ENCODE results near the gene C3. TPM values are rescaled to one million over a fixed set of nuclear protein-coding genes. Genes with fewer than 3 reads are reported as not detected.
"Not testable (repeated sequence)": the region's sequence is repeated elsewhere in the genome, so short reads cannot be mapped to it uniquely, and the experiment has no call there.

The C3 gene
- total RNA-seq, 1 donor from 2014 or later = 0.37 TPM

DNA sequence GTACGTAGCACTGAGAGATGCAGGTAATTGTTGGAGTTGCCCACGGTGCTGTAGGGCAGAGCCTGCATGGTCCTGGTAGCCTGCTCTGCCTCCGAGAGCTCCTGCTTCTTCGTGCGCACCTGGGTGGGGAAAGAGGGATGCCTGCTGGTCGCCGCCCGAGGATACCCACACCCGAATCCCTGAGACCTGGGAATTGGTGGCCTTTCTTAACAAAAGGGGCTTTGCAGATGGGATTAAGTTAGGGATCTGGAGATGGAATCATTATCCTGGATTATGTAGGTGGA is 9.4 kb downstream of the C3 start:
- H3K27me3 Mint-ChIP-seq (ENCODE audit: low read depth) = peaks cover 60% of the 10 kb centered on the region
- no peaks in the 10 kb centered on the region for H3K4me1 Mint-ChIP-seq
- H3K36me3 Mint-ChIP-seq (ENCODE audit: low read depth) = no peaks in the 10 kb centered on the region
- no peak for DNase-seq (ENCODE audit: low read depth, low spot score)
- no peak overlapping the region for H3K27ac Mint-ChIP-seq (ENCODE audit: unreplicated experiment)
- TF ChIP-seq, protein P1, sequence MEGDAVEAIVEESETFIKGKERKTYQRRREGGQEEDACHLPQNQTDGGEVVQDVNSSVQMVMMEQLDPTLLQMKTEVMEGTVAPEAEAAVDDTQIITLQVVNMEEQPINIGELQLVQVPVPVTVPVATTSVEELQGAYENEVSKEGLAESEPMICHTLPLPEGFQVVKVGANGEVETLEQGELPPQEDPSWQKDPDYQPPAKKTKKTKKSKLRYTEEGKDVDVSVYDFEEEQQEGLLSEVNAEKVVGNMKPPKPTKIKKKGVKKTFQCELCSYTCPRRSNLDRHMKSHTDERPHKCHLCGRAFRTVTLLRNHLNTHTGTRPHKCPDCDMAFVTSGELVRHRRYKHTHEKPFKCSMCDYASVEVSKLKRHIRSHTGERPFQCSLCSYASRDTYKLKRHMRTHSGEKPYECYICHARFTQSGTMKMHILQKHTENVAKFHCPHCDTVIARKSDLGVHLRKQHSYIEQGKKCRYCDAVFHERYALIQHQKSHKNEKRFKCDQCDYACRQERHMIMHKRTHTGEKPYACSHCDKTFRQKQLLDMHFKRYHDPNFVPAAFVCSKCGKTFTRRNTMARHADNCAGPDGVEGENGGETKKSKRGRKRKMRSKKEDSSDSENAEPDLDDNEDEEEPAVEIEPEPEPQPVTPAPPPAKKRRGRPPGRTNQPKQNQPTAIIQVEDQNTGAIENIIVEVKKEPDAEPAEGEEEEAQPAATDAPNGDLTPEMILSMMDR (conservative IDR thresholded peaks at IDR 0.05) = no peak
- no peaks in the 10 kb centered on the region for H3K9me3 Mint-ChIP-seq
- H3K4me3 Mint-ChIP-seq = no peak overlapping the region

DNA sequence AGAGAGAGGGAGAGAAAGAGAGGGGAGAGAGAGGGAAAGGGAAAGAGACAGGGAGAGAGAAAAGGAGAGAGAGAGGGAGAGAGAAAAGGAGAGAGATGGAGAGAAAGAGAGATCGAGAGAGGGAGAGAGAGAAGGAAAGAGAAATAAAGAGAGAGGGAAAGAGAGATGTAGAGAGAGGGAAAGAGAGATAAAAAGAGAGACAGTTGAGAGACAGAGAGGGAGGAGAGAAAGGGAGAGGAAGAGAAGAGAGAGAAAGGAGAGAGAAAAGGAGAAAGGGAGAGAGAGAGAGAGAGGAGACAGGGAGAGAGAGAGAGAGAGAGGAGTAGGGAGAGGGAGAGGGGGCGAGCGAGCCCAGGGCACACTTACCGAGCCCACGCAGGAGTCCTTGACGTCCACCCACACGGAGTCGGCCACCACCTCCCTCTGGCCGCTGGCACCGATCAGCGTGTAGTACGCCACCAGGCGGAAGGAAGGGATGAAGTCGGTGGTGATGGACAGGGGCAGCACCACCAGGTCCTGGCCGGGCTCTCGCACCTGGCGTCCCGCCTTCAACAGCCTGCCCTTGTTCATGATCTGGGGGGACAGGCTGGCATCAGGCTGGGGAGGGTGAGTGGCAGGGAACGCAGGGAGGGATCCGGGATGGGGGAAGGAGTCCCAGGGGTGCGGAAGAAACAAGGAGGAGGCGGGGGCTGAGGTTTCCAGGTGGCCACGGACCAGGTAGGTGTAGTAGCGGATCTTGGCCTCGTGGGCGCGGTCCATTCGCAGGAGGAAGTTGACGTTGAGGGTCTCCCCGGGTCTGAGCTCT is 10.0 kb downstream of the C3 start:
- Mint-ChIP-seq H3K27me3 (ENCODE audit: low read depth) (peaks cover 61% of the 10 kb centered on the region), H3K27ac (ENCODE audit: unreplicated experiment) (no peak overlapping the region), H3K4me3 (no peak overlapping the region), H3K9me3 (no peaks in the 10 kb centered on the region), H3K4me1 (no peaks in the 10 kb centered on the region), H3K36me3 (ENCODE audit: low read depth) (no peaks in the 10 kb centered on the region)
- TF ChIP-seq, protein P1 (conservative IDR thresholded peaks at IDR 0.05) = peak; percentile 12
- no peak for DNase-seq (ENCODE audit: low read depth, low spot score)

DNA sequence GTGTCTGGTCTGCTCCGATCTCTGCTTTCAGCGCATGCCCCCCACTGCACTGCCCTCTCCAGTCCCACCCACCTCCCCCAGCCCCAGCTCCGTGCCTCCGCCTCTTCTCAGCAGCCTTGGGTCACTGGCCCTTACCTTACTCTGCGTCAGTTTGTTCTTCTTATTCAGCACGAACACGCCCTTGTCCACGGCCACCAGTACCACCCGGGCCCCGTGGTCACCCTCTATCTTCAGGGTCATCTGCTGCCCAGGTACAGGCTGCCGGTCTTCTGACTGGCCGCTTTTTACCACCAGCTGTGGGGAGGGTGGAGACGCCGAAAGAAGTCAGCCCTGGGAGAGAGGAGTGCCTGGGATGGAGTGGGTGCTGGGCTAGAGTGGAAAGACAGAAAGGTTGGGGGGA is 10.9 kb downstream of the C3 start:
- Mint-ChIP-seq H3K9me3 (no peaks in the 10 kb centered on the region), H3K4me3 (no peak overlapping the region)

DNA sequence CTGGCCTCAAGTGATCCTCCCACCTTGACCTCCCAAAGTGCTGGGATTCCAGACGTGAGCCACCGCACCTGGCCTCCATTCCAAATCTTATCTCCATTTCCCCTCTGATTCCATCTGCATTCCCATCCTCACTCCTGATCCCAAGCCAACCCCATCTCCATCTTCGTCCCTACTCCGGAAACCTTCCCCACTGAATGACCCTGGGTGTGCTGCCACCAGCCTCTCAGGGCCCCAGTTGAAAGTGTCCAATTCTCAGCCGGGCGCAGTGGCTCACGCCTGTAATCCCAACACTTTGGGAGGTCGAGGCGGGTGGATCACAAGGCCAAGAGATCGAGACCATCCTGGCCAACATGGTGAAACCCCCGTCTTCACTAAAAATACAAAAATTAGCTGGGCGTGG is 11.5 kb downstream of the C3 start:
- H3K4me3 Mint-ChIP-seq; H3K27ac Mint-ChIP-seq (ENCODE audit: unreplicated experiment); H3K36me3 Mint-ChIP-seq (ENCODE audit: low read depth); H3K4me1 Mint-ChIP-seq; H3K9me3 Mint-ChIP-seq; DNase-seq (ENCODE audit: low read depth, low spot score): not testable (repeated sequence)
- H3K27me3 Mint-ChIP-seq (ENCODE audit: low read depth) = peaks cover 63% of the 10 kb centered on the region

More for the DNA sequence above, 10.9 kb downstream of the C3 start:
- TF ChIP-seq, protein P1 (conservative IDR thresholded peaks at IDR 0.05) = no peak
- Mint-ChIP-seq H3K36me3 (ENCODE audit: low read depth) (no peaks in the 10 kb centered on the region), H3K4me1 (no peaks in the 10 kb centered on the region), H3K27ac (ENCODE audit: unreplicated experiment) (no peak overlapping the region), H3K27me3 (ENCODE audit: low read depth) (peaks cover 65% of the 10 kb centered on the region)
- DNase-seq (ENCODE audit: low read depth, low spot score) = no peak

DNA sequence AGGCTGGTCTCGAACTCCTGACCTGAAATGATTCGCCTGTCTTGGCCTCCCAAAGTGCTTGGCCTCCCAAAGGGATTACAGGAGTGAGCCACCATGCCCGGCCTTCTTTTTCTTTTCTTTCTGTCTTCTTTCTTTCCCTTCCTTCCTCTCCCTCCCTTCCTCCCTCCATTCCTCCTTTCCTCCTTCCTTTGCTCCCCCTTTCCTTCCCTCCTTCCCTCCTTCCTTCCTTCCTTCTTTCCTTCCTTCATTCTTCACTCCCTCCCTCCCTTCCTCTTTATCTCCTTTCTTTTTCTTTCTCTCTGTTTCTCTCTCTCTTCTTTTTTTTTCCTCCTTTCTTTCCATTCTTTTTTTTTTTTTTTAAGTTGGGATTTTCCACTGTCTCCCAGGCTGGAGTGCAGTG is 12.1 kb downstream of the C3 start:
- TF ChIP-seq, protein P1 (conservative IDR thresholded peaks at IDR 0.05) = no peak
- no peak for DNase-seq (ENCODE audit: low read depth, low spot score)
- Mint-ChIP-seq H3K27ac (ENCODE audit: unreplicated experiment) (no peak overlapping the region), H3K9me3 (no peaks in the 10 kb centered on the region), H3K4me3 (no peak overlapping the region), H3K4me1 (no peaks in the 10 kb centered on the region), H3K36me3 (ENCODE audit: low read depth) (no peaks in the 10 kb centered on the region), H3K27me3 (ENCODE audit: low read depth) (peaks cover 63% of the 10 kb centered on the region)

DNA sequence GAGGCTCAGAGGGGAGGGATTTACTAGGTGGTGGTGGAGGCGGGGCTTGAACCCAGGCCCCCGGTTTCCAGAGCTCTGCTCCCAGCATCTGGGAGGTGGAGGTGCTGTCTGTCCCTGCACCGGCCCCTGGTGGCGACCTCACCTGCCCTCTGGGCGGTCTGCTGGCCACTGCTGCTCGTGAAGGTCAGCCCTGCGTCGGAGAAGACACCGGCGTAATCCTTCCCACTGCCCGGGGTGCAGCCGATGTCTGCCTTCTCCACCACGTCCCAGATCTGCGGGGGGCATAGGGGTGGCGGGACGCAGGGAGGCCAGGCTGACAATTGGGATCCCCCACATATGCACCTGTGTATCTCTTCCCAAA is 12.8 kb downstream of the C3 start:
- Mint-ChIP-seq H3K4me1 (no peaks in the 10 kb centered on the region), H3K4me3 (no peak overlapping the region), H3K36me3 (ENCODE audit: low read depth) (no peaks in the 10 kb centered on the region), H3K9me3 (no peaks in the 10 kb centered on the region), H3K27ac (ENCODE audit: unreplicated experiment) (no peak overlapping the region), H3K27me3 (ENCODE audit: low read depth) (peaks cover 62% of the 10 kb centered on the region)
- TF ChIP-seq, protein P1 (conservative IDR thresholded peaks at IDR 0.05) = no peak
- no peak for DNase-seq (ENCODE audit: low read depth, low spot score)
